Activated CD4-positive, alpha-beta T cell treated with anti-CD3 and anti-CD28 coated beads, Interleukin-2, amount 50 U/mL, for 48 hours (primary cell): ENCODE data around the gene SPINT4.
"Not testable (repeated sequence)": the region's sequence is repeated elsewhere in the genome, so short reads cannot be mapped to it uniquely, and the experiment has no call there.

Experiments used
- DNase-seq, 2 experiments: peaks; one replicate each; pipeline ENCODE4 v3.0.0-alpha.2; 2020

SPINT4 gene

GRCh38 chr20:45722047-45722446 is at the start of gene SPINT4:
Gene SPINT4, plus strand, starts transcription at chr20:45722347. Its CDS starts 21 bp downstream, at chr20:45722368.
- DNase-seq, result no peak

DNA sequence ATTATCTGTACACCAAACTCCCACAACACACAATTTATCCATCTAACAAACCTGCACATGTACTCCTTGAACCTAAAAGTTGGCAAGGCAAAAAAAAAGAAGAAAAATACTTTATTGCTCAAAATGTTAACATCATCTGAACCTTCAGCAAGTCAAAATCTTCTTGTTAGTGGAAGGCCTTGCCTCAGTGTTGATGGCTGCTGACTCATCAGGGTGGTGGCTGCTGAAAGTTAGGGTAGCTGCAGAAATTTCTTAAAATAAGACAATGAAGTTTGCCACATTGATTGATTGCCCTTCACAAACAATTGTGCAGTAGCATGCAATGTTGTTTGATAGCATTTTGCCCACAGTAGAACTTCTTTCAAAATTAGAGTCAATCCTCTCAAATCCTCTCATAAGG is 49.4 kb upstream of the SPINT4 start:
- DNase-seq, result no peak

- no peak for DNase-seq
Observed at GRCh38 chr20:45679650-45680049, 42.5 kb upstream of the SPINT4 start.

GRCh38 chr20:45685896-45686295 is 36.3 kb upstream of the SPINT4 start:
- no peak for DNase-seq

DNA sequence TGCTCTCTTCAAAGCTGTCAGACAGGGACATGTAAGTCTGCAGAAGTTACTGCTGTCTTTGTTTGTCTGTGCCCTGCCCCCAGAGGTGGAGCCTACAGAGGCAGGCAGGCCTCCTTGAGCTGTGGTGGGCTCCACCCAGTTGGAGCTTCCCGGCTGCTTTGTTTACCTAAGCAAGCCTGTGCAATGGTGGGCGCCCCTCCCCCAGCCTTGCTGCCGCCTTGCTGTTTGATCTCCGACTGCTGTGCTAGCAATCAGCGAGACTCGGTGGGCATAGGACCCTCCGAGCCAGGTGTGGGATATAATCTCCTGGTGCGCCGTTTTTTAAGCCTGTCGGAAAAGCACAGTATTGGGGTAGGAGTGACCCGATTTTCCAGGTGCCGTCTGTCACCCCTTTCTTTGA is 28.8 kb upstream of the SPINT4 start:
- not testable (repeated sequence) for DNase-seq

GRCh38 chr20:45695496-45695895 is 26.7 kb upstream of the SPINT4 start:
- no peak for DNase-seq

GRCh38 chr20:45701104-45701503 is 21.0 kb upstream of the SPINT4 start:
- DNase-seq, result no peak

- no peak for DNase-seq
Observed at GRCh38 chr20:45701873-45702272, 20.3 kb upstream of the SPINT4 start, which contains the start of gene WFDC13. Gene WFDC13, plus strand, starts transcription at chr20:45702038. Its CDS starts 86 bp downstream, at chr20:45702124.

GRCh38 chr20:45704969-45705637 is 17.0 kb upstream of the SPINT4 start, which contains the start of gene WFDC10B:
Gene WFDC10B, minus strand, starts transcription at chr20:45705019. Its CDS starts 19,027 bp downstream, at chr20:45685992.
- no peak for DNase-seq

GRCh38 chr20:45716141-45716688 is 5.9 kb upstream of the SPINT4 start:
- not testable (repeated sequence) for DNase-seq

DNA sequence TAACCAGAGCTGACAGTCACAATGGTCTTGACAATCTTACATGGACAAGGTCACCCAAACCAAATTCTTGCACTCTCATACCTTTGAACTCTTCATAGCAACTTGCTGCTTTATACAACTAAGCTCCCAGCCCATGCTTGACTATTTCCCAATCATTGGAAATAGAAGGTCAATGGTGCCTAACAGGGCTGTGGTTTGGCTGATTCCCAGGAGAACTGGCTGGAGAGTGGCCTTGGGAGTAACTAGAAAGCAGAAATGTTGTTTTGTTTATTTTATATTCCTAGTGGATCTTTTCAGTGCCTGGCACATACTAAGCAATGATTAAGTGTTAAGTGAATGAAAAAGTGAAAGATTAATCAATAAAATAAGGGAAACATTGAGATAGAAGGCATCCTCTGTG is 3.0 kb downstream of the SPINT4 start:
- DNase-seq, result no peak

DNA sequence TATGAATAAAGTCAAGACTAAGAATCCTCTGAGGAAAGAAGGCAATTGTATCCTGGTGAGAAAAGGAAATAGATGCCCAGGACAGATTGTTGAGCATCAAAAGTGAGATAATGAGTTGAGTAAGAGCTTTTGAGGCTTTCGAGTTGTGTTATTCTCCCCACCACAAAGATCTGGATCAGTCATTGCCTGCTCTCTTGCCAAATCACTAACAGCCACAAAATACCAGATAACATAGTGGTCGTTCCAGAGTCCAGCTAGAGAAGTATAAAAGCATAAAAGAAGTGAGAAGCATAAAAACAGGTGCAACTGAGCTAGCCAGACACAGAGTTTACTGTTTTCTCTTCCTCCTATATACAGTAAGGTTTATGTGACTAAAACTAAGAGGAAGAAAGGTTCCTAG is 4.9 kb downstream of the SPINT4 start:
- DNase-seq, result no peak

GRCh38 chr20:45732199-45732598 is 10.1 kb downstream of the SPINT4 start:
- no peak for DNase-seq

DNA sequence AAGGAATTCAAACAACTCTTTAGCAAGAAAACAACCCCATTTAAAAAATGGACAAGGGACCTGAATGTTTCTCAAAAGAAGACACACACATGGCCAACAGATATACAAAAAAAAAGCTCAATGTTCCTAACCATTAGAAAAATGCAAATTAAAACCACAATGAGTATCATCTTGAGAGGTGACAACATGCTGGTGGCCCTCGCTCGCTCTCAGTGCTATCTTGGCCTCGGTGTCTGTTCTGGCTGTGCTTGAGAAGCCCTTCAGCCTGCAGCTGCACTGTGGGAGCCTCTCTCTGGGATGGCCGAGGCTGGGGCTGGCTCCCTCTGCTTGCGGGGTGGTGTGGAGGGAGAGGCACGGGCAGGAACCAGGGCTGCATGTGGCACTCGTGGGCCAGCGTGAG is 13.4 kb downstream of the SPINT4 start:
- DNase-seq, result no peak

- no peak for DNase-seq
Observed at GRCh38 chr20:45735988-45736387, 13.8 kb downstream of the SPINT4 start.

- DNase-seq, result no peak
Observed at GRCh38 chr20:45742596-45742995, 20.4 kb downstream of the SPINT4 start.

DNA sequence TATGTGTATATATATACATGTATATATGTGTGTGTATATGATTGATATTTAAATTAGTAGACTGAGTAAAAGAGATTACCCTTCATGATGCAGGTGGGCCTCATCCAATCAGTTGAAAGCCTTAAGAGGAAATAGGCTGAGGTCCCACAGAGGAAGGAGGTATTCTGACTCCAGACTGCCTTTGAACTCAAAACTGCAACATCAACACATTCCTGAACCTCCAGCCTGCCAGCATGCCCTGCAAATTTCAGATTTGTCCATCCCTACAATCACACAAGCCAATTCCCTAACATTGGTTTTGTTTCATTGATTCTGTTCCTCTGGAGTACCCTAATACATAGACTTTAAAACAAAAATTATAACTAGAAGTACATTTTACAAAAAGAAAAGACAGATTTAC is 22.9 kb downstream of the SPINT4 start:
- DNase-seq, result no peak

GRCh38 chr20:45751721-45752120 is 29.6 kb downstream of the SPINT4 start:
- no peak for DNase-seq

DNA sequence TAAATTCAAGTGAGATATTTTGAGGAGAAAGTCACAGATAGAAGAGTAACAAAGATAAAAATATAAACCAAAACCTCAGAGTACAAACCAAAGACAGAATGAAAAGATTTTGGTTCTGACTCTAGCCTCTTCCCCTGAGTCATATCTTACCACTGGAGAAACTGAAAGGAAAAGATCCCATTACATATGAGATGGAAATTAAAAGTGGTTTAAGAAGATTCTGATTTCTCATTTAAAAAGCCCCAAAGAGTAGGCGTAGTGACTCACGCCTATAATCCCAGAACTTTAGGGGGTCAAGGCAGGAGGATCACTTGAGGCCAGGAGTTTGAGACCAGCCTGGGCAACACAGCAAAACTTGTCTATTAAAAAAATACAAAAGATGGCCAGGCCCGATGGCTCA is 30.6 kb downstream of the SPINT4 start:
- peak; percentile 9 to 28 for DNase-seq

GRCh38 chr20:45758096-45758495 is 35.9 kb downstream of the SPINT4 start:
- DNase-seq, result no peak

- DNase-seq, result not testable (repeated sequence)
Observed at GRCh38 chr20:45759921-45760320, 37.8 kb downstream of the SPINT4 start.

GRCh38 chr20:45761966-45762365 is 39.8 kb downstream of the SPINT4 start:
- not testable (repeated sequence) for DNase-seq

- not testable (repeated sequence) for DNase-seq
Observed at GRCh38 chr20:45764618-45765282, 42.6 kb downstream of the SPINT4 start.

DNA sequence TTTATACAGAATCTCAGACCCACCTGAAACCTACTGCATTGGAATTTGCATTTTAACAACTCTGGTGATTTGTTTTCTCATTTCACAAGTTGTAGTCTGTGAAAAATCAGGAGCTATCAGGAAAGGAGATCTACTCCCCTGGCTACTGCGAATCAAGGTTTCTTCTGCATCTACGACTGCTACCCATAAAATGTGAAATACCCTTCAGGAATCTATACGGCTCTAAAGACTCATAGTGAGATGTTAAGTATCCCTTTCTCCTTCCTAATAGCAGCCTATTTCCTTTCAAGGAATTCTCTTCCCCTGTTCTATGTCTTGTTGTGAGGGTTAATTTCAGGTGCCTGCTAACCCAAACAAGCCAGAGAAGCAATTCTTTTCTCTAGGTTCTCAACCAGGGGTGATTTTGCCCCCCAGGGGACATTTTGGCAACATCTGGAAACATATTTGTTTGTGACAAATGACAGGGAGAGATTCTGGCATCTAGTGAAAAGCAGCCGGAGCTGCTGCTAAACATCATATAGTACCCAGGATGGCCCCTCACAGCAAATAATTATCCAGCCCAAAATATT is 43.2 kb downstream of the SPINT4 start:
- no peak for DNase-seq
